22Rv1 (cell line): ENCODE measurements around the gene TASOR2.

Source experiments
- H3K27ac ChIP-seq: fragments of 450-650 bp; 2 replicates; pipeline ENCODE4 v1.5.1; 2017
- CTCF ChIP-seq: fragments of 450-650 bp; IDR thresholded peaks from 2 replicates; pipeline ENCODE4 v1.5.1; 2017; ENCODE audit warnings: mild to moderate bottlenecking
- ZFX ChIP-seq: fragments of 450-650 bp; IDR thresholded peaks from 2 replicates; pipeline ENCODE4 v1.6.1; 2017; ENCODE audit warnings: antibody characterized with exemption, borderline replicate concordance

The TASOR2 gene

GRCh38 chr10:5732141-5732540, 47.5 kb downstream of the TASOR2 start:
- no peak overlapping the region for H3K27ac ChIP-seq
- TF ChIP-seq ZFX, result no peak
- TF ChIP-seq CTCF, result no peak
